HCT116 (cell line): Measurements from ENCODE around the gene AUTS2. TPM values are rescaled to one million over a fixed set of nuclear protein-coding genes. Genes with fewer than 3 reads are reported as not detected.

Experiments used
- ATAC-seq: fragments of 200-7000 bp; cut with Tn5 transposase; 2 replicates; pipeline ENCODE4 v1.9.1; 2020; ENCODE audit warnings: mild to moderate bottlenecking, moderate library complexity
- BruUV-seq: library from RNA; stranded (reverse); fragments of 400-500 nt; replicated peaks from 2 replicates; lab custom pipeline; 2021; lab: Mats Ljungman, UMichigan
- CTCF ChIA-PET: fragments of 300-600 bp; sonication (Branson Sonifier 250); formaldehyde crosslinking; loops from one replicate; lab custom pipeline; 2021; ENCODE audit warnings: antibody characterized with exemption; lab: Charles Lee
- POLR2A ChIA-PET: fragments of 300-600, 350-600 bp; sonication (Branson Sonifier 250); formaldehyde crosslinking; loops from one replicate; lab custom pipeline; 2021; ENCODE audit warnings: antibody characterized with exemption; lab: Charles Lee
- RAD21 ChIA-PET, 2 experiments: fragments of 300-600 bp; sonication (Branson Sonifier 250); formaldehyde crosslinking; loops; one replicate each; lab custom pipeline; 2023; ENCODE audit warnings: low total read pairs in 2 of 2; ENCODE audit not compliant: uncharacterized antibody in 2 of 2, unreplicated experiment in 2 of 2, low non-redundant PET in 1 of 2; lab: Charles Lee
- DNase-seq: peaks from one replicate; pipeline ENCODE4 v3.0.0-alpha.2; 2010; ENCODE audit warnings: low read depth, low spot score
- H2AFZ ChIP-seq: fragments of 200-600 bp; shearing (Covaris generic), sonication (generic); 2 replicates; pipeline ENCODE4 v1.6.1; 2017; ENCODE audit warnings: low read depth, mixed run types, mixed read lengths, antibody characterized with exemption, low read length; ENCODE audit not compliant: poor library complexity, severe bottlenecking
- H3K27ac ChIP-seq: 2 replicates; pipeline ENCODE4 v1.5.1; 2012; ENCODE audit warnings: low read depth, low read length
- H3K27me3 ChIP-seq: fragments of 200-600 bp; sonication (generic); 2 replicates; pipeline ENCODE4 v1.6.1; 2016; ENCODE audit warnings: mixed run types, low read length, mixed read lengths; ENCODE audit not compliant: insufficient read depth
- H3K36me3 ChIP-seq, 2 experiments: fragments of 200-500 bp in 1 of 2; fragments of 200-600 bp in 1 of 2; sonication (Bioruptor generic) in 1 of 2; sonication (generic) in 1 of 2; 2 replicates each; pipeline versions ENCODE4 v1.5.1 to v1.6.1; 2014 to 2016; ENCODE audit warnings: low read length in 2 of 2, inconsistent platforms in 1 of 2, mixed read lengths in 1 of 2, mixed run types in 1 of 2; ENCODE audit not compliant: insufficient read depth in 2 of 2, control insufficient read depth in 1 of 2
- H3K4me1 ChIP-seq, 2 experiments: fragments of 200-600 bp in 1 of 2; sonication (generic) in 1 of 2; 2 replicates each; pipeline versions ENCODE4 v1.5.1 to v1.6.1; 2012 to 2017; ENCODE audit warnings: low read length in 2 of 2, inconsistent platforms in 1 of 2, mild to moderate bottlenecking in 1 of 2, mixed read lengths in 1 of 2, mixed run types in 1 of 2, moderate library complexity in 1 of 2; ENCODE audit not compliant: insufficient read depth in 2 of 2, control insufficient read depth in 1 of 2
- H3K4me2 ChIP-seq: fragments of 200-600 bp; sonication (generic); 2 replicates; pipeline ENCODE4 v1.6.1; 2017; ENCODE audit warnings: mixed run types, low read length, mixed read lengths
- H3K4me3 ChIP-seq, 2 experiments: fragments of 200-600 bp in 1 of 2; sonication (generic) in 1 of 2; replicated peaks in 1 of 2; 2 replicates each; pipeline ENCODE4 v1.5.1; 2011 to 2016; ENCODE audit warnings: low read length in 2 of 2, control low read depth in 1 of 2, low read depth in 1 of 2, mild to moderate bottlenecking in 1 of 2, mixed read lengths in 1 of 2, mixed run types in 1 of 2
- H3K79me2 ChIP-seq: fragments of 200-600 bp; sonication (generic); 2 replicates; pipeline ENCODE4 v1.6.1; 2017; ENCODE audit warnings: mild to moderate bottlenecking, mixed run types, low read length, moderate library complexity, mixed read lengths; ENCODE audit not compliant: insufficient read depth
- H3K9ac ChIP-seq: fragments of 200-600 bp; sonication (generic); 2 replicates; pipeline ENCODE4 v1.6.1; 2016; ENCODE audit warnings: low read length, mixed read lengths
- H3K9me2 ChIP-seq: fragments of 200-600 bp; sonication (generic), shearing (Covaris generic); 2 replicates; pipeline ENCODE4 v1.6.1; 2017; ENCODE audit warnings: mixed run types, mild to moderate bottlenecking, moderate library complexity; ENCODE audit not compliant: insufficient read depth
- H3K9me3 ChIP-seq, 2 experiments: fragments of 200-500 bp in 1 of 2; fragments of 200-600 bp in 1 of 2; sonication (Bioruptor generic) in 1 of 2; sonication (generic) in 1 of 2; 2 replicates each; pipeline ENCODE4 v1.6.1; 2014 to 2017; ENCODE audit warnings: low read length in 2 of 2, mixed read lengths in 2 of 2, inconsistent platforms in 1 of 2, low read depth in 1 of 2, mild to moderate bottlenecking in 1 of 2, mixed run types in 1 of 2, moderate library complexity in 1 of 2; ENCODE audit not compliant: control insufficient read depth in 1 of 2, insufficient read depth in 1 of 2
- H4K20me1 ChIP-seq: fragments of 200-600 bp; sonication (generic), shearing (Covaris generic); 2 replicates; pipeline ENCODE4 v1.6.1; 2017; ENCODE audit warnings: mixed run types, mild to moderate bottlenecking, moderate library complexity; ENCODE audit not compliant: insufficient read depth
- ATF3 ChIP-seq: IDR thresholded peaks from 2 replicates; pipeline ENCODE4 v1.6.1; 2012
- CEBPB ChIP-seq: IDR thresholded peaks from 2 replicates; pipeline ENCODE4 v1.6.1; 2012; ENCODE audit warnings: low read depth
- CTCF ChIP-seq, 3 experiments: fragments of 200-600 bp in 1 of 3; sonication (generic) in 1 of 3; IDR thresholded peaks in 2 of 3; conservative IDR thresholded peaks in 1 of 3; 2 replicates each; pipeline ENCODE4 v1.5.1; 2012 to 2017; ENCODE audit warnings: low read depth in 2 of 3, low read length in 2 of 3, antibody characterized with exemption in 1 of 3, borderline replicate concordance in 1 of 3, control low read depth in 1 of 3, mild to moderate bottlenecking in 1 of 3, mixed read lengths in 1 of 3, mixed run types in 1 of 3, moderate library complexity in 1 of 3; ENCODE audit not compliant: insufficient read depth in 1 of 3
- EGR1 ChIP-seq: IDR thresholded peaks from 2 replicates; pipeline ENCODE4 v1.6.1; 2012; ENCODE audit warnings: low read depth
- ELF1 ChIP-seq: IDR thresholded peaks from 2 replicates; pipeline ENCODE4 v1.6.1; 2012; ENCODE audit warnings: low read depth, borderline replicate concordance
- EZH2 ChIP-seq: fragments of 200-600 bp; sonication (generic); IDR thresholded peaks from 2 replicates; pipeline ENCODE4 v1.6.1; 2017; ENCODE audit warnings: antibody characterized with exemption, mixed run types
- EZH2phosphoT487 ChIP-seq: fragments of 200-600 bp; IDR thresholded peaks from 2 replicates; pipeline ENCODE4 v1.6.1; 2018; ENCODE audit warnings: antibody characterized with exemption, borderline replicate concordance
- FOSL1 ChIP-seq: IDR thresholded peaks from 2 replicates; pipeline ENCODE4 v1.6.1; 2012; ENCODE audit warnings: low read depth
- JUND ChIP-seq: IDR thresholded peaks from 2 replicates; pipeline ENCODE4 v1.6.1; 2012
- MAX ChIP-seq: IDR thresholded peaks from 2 replicates; pipeline ENCODE4 v1.6.1; 2012
- POLR2A ChIP-seq: IDR thresholded peaks from 2 replicates; pipeline ENCODE4 v1.7.0; 2011; ENCODE audit warnings: borderline replicate concordance; ENCODE audit not compliant: insufficient read depth, insufficient read length; ENCODE audit errors: extremely low read depth
- RAD21 ChIP-seq: IDR thresholded peaks from 2 replicates; pipeline ENCODE4 v1.6.1; 2012; ENCODE audit warnings: low read depth, mild to moderate bottlenecking
- REST ChIP-seq: IDR thresholded peaks from 2 replicates; pipeline ENCODE4 v1.6.1; 2012; ENCODE audit warnings: low read depth
- SIN3A ChIP-seq: IDR thresholded peaks from 2 replicates; pipeline ENCODE4 v1.6.1; 2012; ENCODE audit warnings: low read depth
- SRF ChIP-seq: IDR thresholded peaks from 2 replicates; pipeline ENCODE4 v1.6.1; 2012; ENCODE audit warnings: low read depth
- TCF7L2 ChIP-seq: IDR thresholded peaks from 2 replicates; pipeline ENCODE4 v1.7.0; 2011; ENCODE audit warnings: borderline replicate concordance, inconsistent platforms; ENCODE audit not compliant: insufficient read depth, insufficient read length; ENCODE audit errors: extremely low read depth
- YY1 ChIP-seq: IDR thresholded peaks from 2 replicates; pipeline ENCODE4 v1.6.1; 2011; ENCODE audit warnings: low read length, low read depth, moderate library complexity, mild to moderate bottlenecking; ENCODE audit not compliant: insufficient replicate concordance; ENCODE audit errors: extremely low read depth
- ZFX ChIP-seq: fragments of 450-650 bp; IDR thresholded peaks from 2 replicates; pipeline ENCODE4 v1.6.1; 2017
- ZNF274 ChIP-seq: fragments of 200-500 bp; sonication (Bioruptor generic); IDR thresholded peaks from 2 replicates; pipeline ENCODE4 v1.6.1; 2014; ENCODE audit warnings: mild to moderate bottlenecking, low read depth, low read length, inconsistent platforms
- intact Hi-C: fragments of 100-400 bp; cut with micrococcal nuclease; formaldehyde crosslinking; loops from 2 replicates; pipeline ENCODE4 v1.10.0; 2022
- total RNA-seq: library from RNA; stranded (reverse); gene quantifications from one replicate; pipeline ENCODE4 v1.2.1, GENCODE V29; 2021; ENCODE audit not compliant: unreplicated experiment

AUTS2 gene
- total RNA-seq, 1 experiment from 2014 or later, result 0.93 TPM

- TF ChIP-seq ZNF274 (no peak), ZFX (no peak), TCF7L2 (no peak), EZH2 (no peak), CTCF (IDR thresholded peaks at IDR 0.05 in 2 of 3, conservative IDR thresholded peaks at IDR 0.05 in 1 of 3; ENCODE audit: borderline replicate concordance in 1 of 3, insufficient read depth in 1 of 3, low read depth in 2 of 3, low read length in 2 of 3) (no peak), SRF (no peak), YY1 (no peak)
Measured at GRCh38 chr7:70512144-70512543, 913.9 kb downstream of the AUTS2 start (continued).

GRCh38 chr7:70512761-70513160, 914.5 kb downstream of the AUTS2 start:
- Histone ChIP-seq H3K27me3 (no peaks in the 10 kb centered on the region), H3K36me3 (no peaks in the 10 kb centered on the region), H3K9me3 (peaks cover 5 to 20% of the 10 kb centered on the region in 2 experiments; a peak in 2 of 4 replicates), H3K9me2 (no peaks in the 10 kb centered on the region), H4K20me1 (no peaks in the 10 kb centered on the region), H3K79me2 (no peaks in the 10 kb centered on the region), H3K9ac (no peak overlapping the region), H3K4me2 (no peak overlapping the region), H3K4me3 (no peak overlapping the region), H3K4me1 (no peaks in the 10 kb centered on the region), H2AFZ (no peak overlapping the region), H3K27ac (no peak overlapping the region)
- DNase-seq (no peak), ATAC-seq (no peak)
- ChIA-PET POLR2A (no interaction called here), CTCF (no interaction called here), RAD21 (no interaction called here)
- intact Hi-C loops, result no loop called here
- no TSS peak for BruUV-seq
- no peak for TF ChIP-seq EZH2phosphoT487
- TF ChIP-seq TCF7L2, result no peak
- TF ChIP-seq POLR2A, result no peak
- TF ChIP-seq EGR1, result no peak
- no peak for TF ChIP-seq ELF1
- no peak for TF ChIP-seq REST
- no peak for TF ChIP-seq MAX
- TF ChIP-seq SRF, result no peak
- no peak for TF ChIP-seq JUND
- no peak for TF ChIP-seq RAD21
- TF ChIP-seq CEBPB, result no peak
- TF ChIP-seq ZNF274, result no peak
- TF ChIP-seq YY1, result no peak
- no peak for TF ChIP-seq ATF3
- TF ChIP-seq SIN3A, result no peak
- TF ChIP-seq EZH2, result no peak
- TF ChIP-seq FOSL1, result no peak
